OCI-LY7 (cell line): ENCODE data around the gene SMNDC1. TPM values are rescaled to one million over a fixed set of nuclear protein-coding genes. Genes with fewer than 3 reads are reported as not detected.

ENCODE experiments used
- BruUV-seq: library from RNA; stranded (reverse); fragments of 400-500 nt; replicated peaks from 2 replicates; lab custom pipeline; 2021; lab: Mats Ljungman, UMichigan
- CTCF ChIA-PET: fragments of 300-600 bp; sonication (Branson Sonifier 250); formaldehyde crosslinking; loops from one replicate; lab custom pipeline; 2022; ENCODE audit warnings: antibody characterized with exemption; ENCODE audit not compliant: unreplicated experiment; lab: Charles Lee
- POLR2A ChIA-PET: fragments of 300-600 bp; sonication (Branson Sonifier 250); formaldehyde crosslinking; loops from one replicate; lab custom pipeline; 2022; ENCODE audit warnings: antibody characterized with exemption; lab: Charles Lee
- DNase-seq: peaks from one replicate; pipeline ENCODE4 v3.0.0-alpha.2; 2015; ENCODE audit warnings: low spot score
- H2AFZ ChIP-seq: fragments of 200-600 bp; sonication (generic), shearing (Covaris generic); 2 replicates; pipeline ENCODE4 v1.6.1; 2014; ENCODE audit warnings: mild to moderate bottlenecking, antibody characterized with exemption, low read length, moderate library complexity
- H3K27ac ChIP-seq: fragments of 200-600 bp; sonication (generic); 2 replicates; pipeline ENCODE4 v1.5.1; 2014; ENCODE audit warnings: mixed run types, low read depth, mild to moderate bottlenecking, moderate library complexity, low read length, inconsistent platforms; ENCODE audit not compliant: poor library complexity, severe bottlenecking
- H3K36me3 ChIP-seq: fragments of 200-600 bp; sonication (generic); 2 replicates; pipeline ENCODE4 v1.6.1; 2014; ENCODE audit warnings: mild to moderate bottlenecking, antibody characterized with exemption, low read length, moderate library complexity, mixed read lengths; ENCODE audit not compliant: insufficient read depth
- H3K4me1 ChIP-seq: fragments of 200-600 bp; sonication (generic); 2 replicates; pipeline ENCODE4 v1.5.1; 2014; ENCODE audit warnings: mild to moderate bottlenecking, low read length; ENCODE audit not compliant: insufficient read depth, poor library complexity, severe bottlenecking
- H3K4me2 ChIP-seq: fragments of 200-600 bp; sonication (generic); 2 replicates; pipeline ENCODE4 v1.6.1; 2014; ENCODE audit warnings: mild to moderate bottlenecking, low read length
- H3K4me3 ChIP-seq: fragments of 200-600 bp; sonication (generic); 2 replicates; pipeline ENCODE4 v1.5.1; 2014; ENCODE audit warnings: mild to moderate bottlenecking, low read depth, low read length; ENCODE audit not compliant: poor library complexity, severe bottlenecking
- H3K79me2 ChIP-seq: fragments of 200-600 bp; sonication (generic); 2 replicates; pipeline ENCODE4 v1.6.1; 2016; ENCODE audit warnings: low read depth, mild to moderate bottlenecking, low read length, moderate library complexity, mixed read lengths; ENCODE audit not compliant: insufficient read depth
- H3K9me2 ChIP-seq: fragments of 200-600 bp; sonication (generic); 2 replicates; pipeline ENCODE4 v1.6.1; 2016; ENCODE audit warnings: mild to moderate bottlenecking, low read length, mixed read lengths; ENCODE audit not compliant: insufficient read depth
- H3K9me3 ChIP-seq: fragments of 200-600 bp; sonication (generic); 2 replicates; pipeline ENCODE4 v1.6.1; 2014; ENCODE audit warnings: mild to moderate bottlenecking, mixed run types, low read length, mixed read lengths
- H4K20me1 ChIP-seq: fragments of 200-600 bp; sonication (generic); 2 replicates; pipeline ENCODE4 v1.6.1; 2014; ENCODE audit warnings: mild to moderate bottlenecking, antibody characterized with exemption, low read length, moderate library complexity, mixed read lengths; ENCODE audit not compliant: insufficient read depth
- EZH2phosphoT487 ChIP-seq: fragments of 200-600 bp; sonication (generic); IDR thresholded peaks from 2 replicates; pipeline ENCODE4 v1.6.1; 2018; ENCODE audit warnings: low read depth, borderline replicate concordance, mild to moderate bottlenecking, mixed run types, antibody characterized with exemption, low read length, moderate library complexity, mixed read lengths
- intact Hi-C: fragments of 100-400 bp; cut with micrococcal nuclease; formaldehyde crosslinking; loops from one replicate; pipeline ENCODE4 v1.10.0; 2022; ENCODE audit not compliant: unreplicated experiment
- total RNA-seq, 2 experiments: library from RNA; depleted of rRNA in 1 of 2; stranded (reverse); fragments of >200 nt in 1 of 2; shearing (Covaris generic) in 1 of 2; gene quantifications; 2 replicates each; pipeline ENCODE4 v1.2.3, GENCODE V29; 2014 to 2022
- TF ChIP-seq, protein P1 (sequence below): fragments of 200-600 bp; sonication (generic); conservative IDR thresholded peaks from 2 replicates; pipeline ENCODE4 v1.5.1; 2014; ENCODE audit warnings: mild to moderate bottlenecking, antibody characterized with exemption, low read length, moderate library complexity, mixed read lengths

Gene SMNDC1
- total RNA-seq, 2 experiments from 2014 or later: 10.0 to 52.4 TPM

DNA sequence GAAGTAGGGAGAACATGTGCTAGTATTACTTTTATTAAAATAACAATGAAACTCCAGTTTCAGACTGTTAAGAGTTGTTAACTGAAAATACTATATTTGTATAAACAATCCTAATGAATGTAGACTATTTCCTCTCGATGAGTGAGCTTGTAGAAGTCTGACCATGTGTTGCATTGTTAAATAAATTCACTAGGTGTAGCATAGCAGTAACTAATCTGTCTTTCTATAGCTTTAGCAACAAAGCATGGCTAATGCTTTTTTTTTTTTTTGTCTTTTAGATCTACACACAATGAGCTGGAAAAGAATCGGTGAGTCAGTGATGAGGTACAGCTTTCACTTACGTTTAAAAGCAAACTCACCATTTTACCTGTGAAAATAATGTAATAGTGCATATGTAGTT is 60.2 kb downstream of the SMNDC1 start:
- H3K9me2 ChIP-seq: no peaks in the 10 kb centered on the region
- no peaks in the 10 kb centered on the region for H3K4me1 ChIP-seq
- H3K4me3 ChIP-seq: no peak overlapping the region
- CTCF ChIA-PET: no interaction called here
- H4K20me1 ChIP-seq: no peaks in the 10 kb centered on the region
- DNase-seq: no peak
- POLR2A ChIA-PET: interaction anchor here (0.6 to 1.8 kb wide), 6 partner anchors 16 to 303 kb away, joined by 3 to 4 read pairs (median 4); no protein-coding TSS in a partner anchor
- H2AFZ ChIP-seq: no peak overlapping the region
- H3K9me3 ChIP-seq: no peaks in the 10 kb centered on the region
- no peak overlapping the region for H3K4me2 ChIP-seq
- no peaks in the 10 kb centered on the region for H3K79me2 ChIP-seq
- no TSS peak for BruUV-seq
- intact Hi-C loops: no loop called here
- no peak overlapping the region for H3K27ac ChIP-seq
- no peaks in the 10 kb centered on the region for H3K36me3 ChIP-seq
- TF ChIP-seq, protein P1, sequence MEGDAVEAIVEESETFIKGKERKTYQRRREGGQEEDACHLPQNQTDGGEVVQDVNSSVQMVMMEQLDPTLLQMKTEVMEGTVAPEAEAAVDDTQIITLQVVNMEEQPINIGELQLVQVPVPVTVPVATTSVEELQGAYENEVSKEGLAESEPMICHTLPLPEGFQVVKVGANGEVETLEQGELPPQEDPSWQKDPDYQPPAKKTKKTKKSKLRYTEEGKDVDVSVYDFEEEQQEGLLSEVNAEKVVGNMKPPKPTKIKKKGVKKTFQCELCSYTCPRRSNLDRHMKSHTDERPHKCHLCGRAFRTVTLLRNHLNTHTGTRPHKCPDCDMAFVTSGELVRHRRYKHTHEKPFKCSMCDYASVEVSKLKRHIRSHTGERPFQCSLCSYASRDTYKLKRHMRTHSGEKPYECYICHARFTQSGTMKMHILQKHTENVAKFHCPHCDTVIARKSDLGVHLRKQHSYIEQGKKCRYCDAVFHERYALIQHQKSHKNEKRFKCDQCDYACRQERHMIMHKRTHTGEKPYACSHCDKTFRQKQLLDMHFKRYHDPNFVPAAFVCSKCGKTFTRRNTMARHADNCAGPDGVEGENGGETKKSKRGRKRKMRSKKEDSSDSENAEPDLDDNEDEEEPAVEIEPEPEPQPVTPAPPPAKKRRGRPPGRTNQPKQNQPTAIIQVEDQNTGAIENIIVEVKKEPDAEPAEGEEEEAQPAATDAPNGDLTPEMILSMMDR: no peak
- TF ChIP-seq EZH2phosphoT487: no peak

DNA sequence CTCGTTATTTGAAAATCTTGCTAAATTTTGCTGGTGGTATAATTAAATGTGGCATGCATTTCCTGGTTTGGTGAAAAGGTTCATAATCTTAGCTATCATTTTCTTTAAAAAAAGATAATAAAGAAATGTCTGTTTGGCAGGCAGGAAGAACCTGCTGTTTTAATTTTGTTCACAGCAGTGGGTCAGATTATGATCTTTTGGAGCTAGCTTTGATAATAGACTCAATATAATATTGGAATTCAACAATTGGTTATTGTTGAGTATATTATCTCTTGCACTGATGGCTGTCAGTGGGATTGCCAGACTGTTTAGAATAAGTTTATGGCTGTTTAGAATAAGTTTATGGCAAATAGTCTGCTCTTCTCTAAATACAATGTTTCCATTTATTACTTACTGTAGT is 62.2 kb downstream of the SMNDC1 start:
- DNase-seq: no peak
- no peak overlapping the region for H2AFZ ChIP-seq
- no peaks in the 10 kb centered on the region for H3K4me1 ChIP-seq
- intact Hi-C loops: no loop called here
- no TSS peak for BruUV-seq
- POLR2A ChIA-PET: interaction anchor here (1.0 kb wide), 2 partner anchors 12 to 26 kb away, joined by 3 read pairs; no protein-coding TSS in a partner anchor
- CTCF ChIA-PET: no interaction called here
- H3K9me3 ChIP-seq: no peaks in the 10 kb centered on the region
- no peak overlapping the region for H3K4me3 ChIP-seq
- H3K36me3 ChIP-seq: no peaks in the 10 kb centered on the region
- no peak overlapping the region for H3K27ac ChIP-seq
- TF ChIP-seq EZH2phosphoT487: no peak
- TF ChIP-seq, protein P1: no peak
- H3K79me2 ChIP-seq: no peaks in the 10 kb centered on the region
- no peaks in the 10 kb centered on the region for H3K9me2 ChIP-seq
- H3K4me2 ChIP-seq: no peak overlapping the region
- no peaks in the 10 kb centered on the region for H4K20me1 ChIP-seq

DNA sequence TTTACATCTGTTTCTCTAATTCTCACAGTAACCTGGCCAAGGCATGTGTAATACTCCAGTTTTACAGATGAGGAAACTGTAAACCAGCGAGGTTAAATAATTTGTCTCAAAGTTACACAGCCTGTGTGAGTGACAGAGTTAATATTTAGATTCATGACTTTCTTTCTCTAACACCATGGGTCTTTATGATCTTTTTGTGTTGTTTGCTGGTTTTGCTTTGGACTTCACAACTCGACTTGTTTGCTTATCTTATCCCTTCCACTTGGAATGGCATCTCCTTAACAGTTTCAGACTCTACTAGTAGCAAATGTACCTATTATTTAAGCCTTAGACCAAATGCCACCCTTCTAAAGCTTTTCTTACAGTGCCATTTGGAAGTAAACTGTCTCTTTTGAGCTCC is 62.9 kb downstream of the SMNDC1 start:
- POLR2A ChIA-PET: interaction anchor here (1.0 to 1.1 kb wide), 3 partner anchors 13 to 35 kb away, joined by 3 to 4 read pairs (median 3); no protein-coding TSS in a partner anchor

More for the DNA sequence above, 62.9 kb downstream of the SMNDC1 start:
- Histone ChIP-seq H3K4me3 (no peak overlapping the region), H3K27ac (no peak overlapping the region), H3K36me3 (no peaks in the 10 kb centered on the region), H2AFZ (no peak overlapping the region), H4K20me1 (no peaks in the 10 kb centered on the region), H3K4me1 (no peaks in the 10 kb centered on the region), H3K79me2 (no peaks in the 10 kb centered on the region), H3K9me3 (no peaks in the 10 kb centered on the region), H3K4me2 (no peak overlapping the region), H3K9me2 (no peaks in the 10 kb centered on the region)
- BruUV-seq: no TSS peak
- DNase-seq: no peak
- intact Hi-C loops: no loop called here
- CTCF ChIA-PET: no interaction called here
- TF ChIP-seq, protein P1: no peak
- TF ChIP-seq EZH2phosphoT487: no peak
